Hematopoietic multipotent progenitor cell (in vitro differentiated cells): ENCODE data around the gene TENT5C. TPM values are rescaled to one million over a fixed set of nuclear protein-coding genes. Genes with fewer than 3 reads are reported as not detected.
"Not testable (repeated sequence)": the region's sequence is repeated elsewhere in the genome, so short reads cannot be mapped to it uniquely, and the experiment has no call there.

ENCODE experiments used
- DNase-seq, 3 donors: peaks; one replicate each; pipeline ENCODE4 v3.0.0-alpha.2; 2011 to 2015; ENCODE audit warnings: low read depth in 2 of 3, low spot score in 2 of 3
- total RNA-seq: library from RNA; depleted of rRNA; stranded (reverse); fragments of >200 nt; gene quantifications from one replicate; pipeline ENCODE4 v1.2.3, GENCODE V29; 2012

Gene TENT5C
- total RNA-seq: 12.4 TPM

DNA sequence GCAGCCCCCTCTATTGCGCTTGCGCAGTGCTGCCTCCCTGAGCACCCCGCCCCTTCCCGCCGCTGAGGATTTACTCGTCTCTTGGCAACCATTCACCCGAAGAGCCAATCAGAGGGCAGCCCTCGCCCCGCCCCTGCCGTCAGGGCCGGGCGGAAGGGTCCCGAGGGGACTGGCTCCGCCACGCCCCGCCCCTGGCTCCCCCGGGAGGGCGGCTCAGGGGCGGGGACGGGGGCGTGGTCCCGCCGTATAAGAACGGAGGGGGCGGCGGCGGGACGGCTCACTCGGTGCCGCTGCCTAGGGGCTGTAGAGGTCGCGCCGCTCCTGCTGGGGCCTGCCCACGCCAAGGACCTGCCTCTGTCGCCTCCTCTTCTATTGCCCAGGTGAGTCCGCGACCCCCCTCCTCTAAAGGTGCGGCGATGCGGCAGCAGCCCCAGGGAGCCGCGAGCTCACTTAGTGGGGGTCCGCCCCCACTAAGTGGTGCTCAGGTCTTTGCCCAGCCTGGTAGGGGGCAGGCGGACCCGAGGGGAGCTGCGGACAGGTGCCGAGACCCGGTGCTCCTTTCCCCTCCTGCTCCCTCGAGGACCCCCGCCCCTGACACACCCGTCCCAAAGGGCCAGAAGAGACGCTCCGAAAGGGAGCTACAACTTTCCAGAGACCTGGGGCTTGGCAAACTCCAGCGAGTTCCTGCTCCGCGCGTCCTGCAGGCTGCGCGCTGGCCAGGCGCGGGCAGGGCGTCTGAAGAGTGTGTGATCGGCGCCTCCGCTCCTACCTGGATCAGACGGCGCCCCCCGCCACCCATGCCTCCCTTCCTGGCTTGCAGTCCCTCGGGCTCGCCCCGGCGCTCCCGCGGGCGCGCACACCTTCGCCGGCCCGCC is at the start of gene TENT5C:
TSS of gene TENT5C (plus strand) at position 275 of the 875 bp plus-strand sequence. CDS start 16,821 bp downstream, outside the sequence.
- DNase-seq: peak; percentile 95 to 99 (median 97)

- peak in 1 of 3 donors; percentile 12 for DNase-seq
Observed at GRCh38 chr1:117556341-117556740, 49.5 kb upstream of the TENT5C start.

DNA sequence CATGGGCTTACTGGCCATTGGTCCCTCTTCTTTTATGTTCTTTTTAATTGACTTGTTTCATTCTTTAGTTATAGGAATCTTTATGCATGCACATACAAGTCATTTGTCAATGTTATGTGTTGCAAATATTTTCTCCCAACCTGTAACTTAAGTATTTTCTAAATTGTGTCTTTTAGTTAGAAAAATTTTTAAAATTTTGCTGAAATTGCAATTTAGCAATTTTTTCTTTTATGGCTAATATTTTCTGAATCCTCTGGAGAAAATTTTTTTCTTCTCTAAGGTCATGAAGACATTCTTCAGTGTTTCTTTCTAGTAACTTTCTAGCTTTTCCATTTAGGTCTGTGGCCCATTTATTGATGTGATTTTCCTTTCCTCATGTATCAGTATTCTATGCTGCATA is 48.9 kb upstream of the TENT5C start:
- no peak for DNase-seq

DNA sequence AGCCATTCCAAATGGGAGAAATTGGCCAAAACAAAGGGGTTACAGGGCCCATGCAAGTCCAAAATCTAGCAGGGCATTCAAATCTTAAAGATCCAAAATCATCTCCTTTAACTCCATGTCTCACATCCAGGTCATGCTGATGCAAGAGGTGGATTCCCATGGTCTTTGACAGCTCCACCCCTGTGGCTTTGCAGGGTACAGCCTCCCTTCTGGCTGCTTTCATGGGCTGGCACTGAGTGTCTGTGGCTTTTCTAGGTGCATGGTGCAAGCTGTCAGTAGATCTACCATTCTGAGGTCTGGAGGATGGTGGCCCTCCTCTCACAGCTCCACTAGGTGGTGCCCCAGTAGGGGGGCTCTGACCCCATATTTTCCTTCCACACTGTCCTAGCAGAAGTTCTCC is 47.4 kb upstream of the TENT5C start:
- DNase-seq: not testable (repeated sequence)

DNA sequence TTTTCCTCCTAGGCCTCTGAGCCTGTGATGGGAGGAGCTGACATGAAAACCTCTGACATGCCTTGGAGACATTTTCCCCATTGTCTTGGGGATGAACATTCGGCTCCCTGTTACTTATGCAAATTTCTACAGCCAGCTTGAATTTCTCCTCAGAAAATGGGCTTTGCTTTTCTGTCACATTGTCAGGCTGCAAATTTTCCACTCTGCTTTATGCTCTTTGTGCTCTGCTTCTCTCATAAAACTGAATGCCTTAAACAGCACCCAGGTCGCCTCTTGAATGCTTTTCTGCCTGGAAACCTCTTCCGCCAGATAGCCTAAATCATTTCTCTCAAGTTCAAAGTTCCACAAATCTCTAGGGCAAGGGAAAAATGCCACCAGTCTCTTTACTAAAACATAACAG is 46.7 kb upstream of the TENT5C start:
- DNase-seq: no peak

DNA sequence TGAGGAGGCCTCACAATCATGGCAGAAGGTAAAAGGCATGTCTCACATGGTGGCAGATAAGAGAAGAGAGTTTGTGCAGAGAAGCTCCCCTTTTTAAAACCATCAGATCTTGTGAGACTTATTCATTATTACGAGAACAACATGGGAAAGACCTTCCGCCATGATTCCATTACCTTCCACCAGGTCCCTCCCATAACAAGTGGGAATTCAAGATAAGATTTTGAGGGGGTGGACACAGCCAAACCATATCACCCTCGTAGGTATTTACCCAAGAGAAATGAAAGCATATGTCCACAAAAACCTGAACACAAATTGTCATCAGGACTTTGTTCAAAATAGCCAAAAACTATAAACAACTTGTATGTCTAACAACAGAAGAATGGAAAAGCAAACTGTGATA is 45.9 kb upstream of the TENT5C start:
- DNase-seq: no peak

- no peak for DNase-seq
Observed at GRCh38 chr1:117561071-117561470, 44.8 kb upstream of the TENT5C start.

DNA sequence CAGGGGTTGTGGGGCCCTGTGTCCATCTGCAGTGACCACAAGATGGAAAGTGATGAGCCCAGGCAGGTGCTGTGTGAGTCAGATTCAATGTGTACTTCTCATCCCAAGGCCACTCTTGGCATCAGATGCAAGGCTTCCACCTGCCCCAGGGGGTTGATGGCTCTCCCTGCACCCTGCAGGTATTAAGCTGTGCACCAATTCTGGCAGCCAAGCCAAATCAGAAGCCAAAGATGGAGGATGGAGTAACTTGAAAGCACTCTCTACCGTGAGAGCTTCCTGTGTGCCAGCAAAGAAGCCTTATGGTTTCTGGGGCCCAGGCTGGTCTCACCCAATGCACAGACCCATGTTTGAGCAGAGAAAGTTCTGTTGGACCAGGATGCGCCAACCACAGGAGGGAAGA is 44.3 kb upstream of the TENT5C start:
- DNase-seq: no peak

- no peak for DNase-seq
Observed at GRCh38 chr1:117562581-117563491, 43.0 kb upstream of the TENT5C start.

DNA sequence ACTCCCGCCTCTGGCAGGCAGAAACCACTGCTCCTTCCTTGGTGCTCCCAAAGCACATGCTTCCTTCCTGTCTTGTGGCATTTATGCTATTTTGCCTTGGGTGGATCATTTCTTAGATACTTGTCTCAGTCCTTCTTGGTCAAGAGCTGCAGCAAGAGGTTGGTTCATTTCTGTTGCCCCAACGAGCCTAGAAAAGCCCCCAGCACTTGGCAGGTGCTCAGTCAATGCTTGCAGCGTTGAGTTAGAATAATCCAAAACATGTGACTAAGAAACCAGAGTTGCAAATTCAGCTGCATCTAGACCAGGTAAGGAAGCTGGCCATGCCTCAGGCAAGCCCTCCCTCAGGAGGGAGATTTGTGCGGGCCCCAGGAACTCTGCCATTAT is 42.4 kb upstream of the TENT5C start:
- DNase-seq: no peak

DNA sequence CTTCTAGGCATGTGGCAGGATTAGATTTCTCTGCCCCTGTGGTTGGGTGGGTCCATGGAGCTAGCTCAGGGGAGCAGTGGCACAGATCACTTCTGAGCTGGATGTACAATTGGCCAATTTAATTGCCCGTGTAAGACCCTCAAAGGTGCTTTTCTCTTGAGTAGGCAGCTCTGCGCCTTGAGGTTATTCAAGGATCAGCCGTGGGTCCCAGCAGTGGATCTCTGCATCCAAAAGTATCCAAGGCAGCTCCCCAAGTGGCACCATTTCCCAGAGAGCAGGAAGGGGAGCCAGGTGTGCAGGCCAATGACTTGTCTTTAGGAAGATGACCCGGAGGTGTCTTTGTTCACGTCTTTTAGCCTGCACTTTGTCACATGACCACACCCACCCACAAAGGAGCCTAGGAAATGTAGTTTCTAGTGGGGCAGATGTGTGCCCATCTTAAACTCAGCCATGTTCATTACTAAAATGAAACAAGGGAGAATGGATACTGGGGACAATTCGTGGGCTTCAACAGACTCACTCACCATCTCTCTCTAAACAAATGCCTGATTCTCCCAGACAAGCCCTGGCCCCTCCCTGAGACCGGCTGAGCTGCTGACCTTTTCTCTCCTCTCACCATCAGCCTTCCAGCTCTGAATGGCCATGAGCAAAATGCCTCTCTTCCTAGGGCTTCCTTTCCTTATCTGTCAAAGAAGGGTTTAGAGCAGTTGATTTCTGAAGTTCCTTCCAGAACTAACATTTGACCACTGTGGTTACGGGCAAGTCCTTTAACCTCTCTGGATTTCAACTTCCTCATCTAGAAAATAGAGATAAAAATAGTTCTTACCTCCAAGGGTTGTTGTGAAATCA is 41.4 kb upstream of the TENT5C start:
- peak in 1 of 3 donors; percentile 12 for DNase-seq

DNA sequence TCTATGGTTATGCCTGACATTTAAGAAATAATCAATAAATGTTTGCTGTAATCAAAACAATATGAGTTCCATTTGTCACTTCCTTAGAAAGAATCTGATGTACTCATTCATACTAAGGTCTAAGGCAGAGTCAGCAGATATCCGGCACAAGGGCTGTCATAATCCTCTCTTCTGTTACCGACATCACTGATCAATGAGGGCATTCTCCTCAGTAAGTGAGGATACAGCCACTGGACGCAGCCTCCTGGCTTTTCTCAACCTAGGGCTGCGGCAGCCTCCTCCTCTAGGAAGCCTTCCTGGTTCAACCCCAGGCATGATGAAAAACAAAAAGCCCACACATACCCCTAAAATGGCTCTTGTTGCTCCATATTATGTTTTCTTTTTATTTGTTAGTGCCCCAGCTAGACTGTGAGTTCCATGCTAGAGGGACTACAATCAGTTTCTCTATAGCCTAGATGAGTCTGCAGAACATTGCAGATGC is 40.7 kb upstream of the TENT5C start:
- no peak for DNase-seq

DNA sequence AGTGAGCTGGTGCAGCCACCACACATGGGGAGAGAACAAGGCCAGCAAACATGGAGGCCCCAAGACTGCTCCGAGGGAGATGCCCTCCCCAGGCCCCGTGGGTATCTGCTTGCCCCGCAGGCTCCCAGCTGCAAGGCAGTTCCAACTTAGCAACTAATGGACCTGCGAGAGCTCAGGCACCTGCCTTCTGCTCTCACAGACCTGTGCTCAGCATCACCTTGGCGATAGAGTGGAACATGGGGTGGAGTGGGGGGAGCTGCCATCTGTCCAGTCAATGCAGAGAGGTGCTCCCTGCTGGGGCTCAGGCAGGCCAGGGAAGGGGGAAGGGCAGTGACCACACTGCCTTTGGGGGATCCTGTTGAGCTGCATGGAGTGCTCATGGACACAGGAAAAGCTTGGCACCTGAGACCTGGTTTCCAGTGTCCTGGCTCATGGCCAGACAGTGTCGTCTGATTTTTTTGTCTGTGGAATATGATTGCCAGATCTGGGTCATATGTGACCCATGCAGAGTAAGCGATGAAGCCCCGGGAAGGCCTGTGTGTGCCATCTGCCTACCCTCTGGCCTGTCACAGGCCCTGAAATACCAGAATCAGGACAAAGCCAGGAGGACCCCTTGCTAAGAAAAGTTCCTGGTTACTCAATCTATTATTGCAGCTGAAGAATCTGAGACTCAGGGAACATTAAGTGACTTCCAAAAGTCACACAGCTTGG is 39.9 kb upstream of the TENT5C start:
- DNase-seq: no peak

DNA sequence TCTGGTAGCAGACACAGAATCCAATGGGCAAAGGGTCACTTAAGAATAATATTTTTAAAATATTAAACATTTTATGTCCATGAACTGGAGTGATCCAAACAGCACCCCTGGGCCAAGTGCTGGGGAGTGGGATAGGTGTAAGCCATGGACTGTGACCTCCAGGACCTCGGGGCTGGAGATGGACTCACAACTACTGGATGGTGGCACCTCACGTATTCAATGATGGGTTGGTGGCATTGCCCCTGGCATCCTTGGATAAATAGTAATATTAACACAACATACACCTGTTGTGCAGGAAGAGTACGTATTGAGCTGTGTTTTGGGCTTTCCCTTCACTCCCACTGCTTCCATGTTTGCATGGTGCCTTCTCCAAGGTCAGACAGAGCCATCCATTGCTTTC is 39.3 kb upstream of the TENT5C start:
- no peak for DNase-seq

GRCh38 chr1:117567435-117567834 is 38.4 kb upstream of the TENT5C start:
- DNase-seq: no peak

DNA sequence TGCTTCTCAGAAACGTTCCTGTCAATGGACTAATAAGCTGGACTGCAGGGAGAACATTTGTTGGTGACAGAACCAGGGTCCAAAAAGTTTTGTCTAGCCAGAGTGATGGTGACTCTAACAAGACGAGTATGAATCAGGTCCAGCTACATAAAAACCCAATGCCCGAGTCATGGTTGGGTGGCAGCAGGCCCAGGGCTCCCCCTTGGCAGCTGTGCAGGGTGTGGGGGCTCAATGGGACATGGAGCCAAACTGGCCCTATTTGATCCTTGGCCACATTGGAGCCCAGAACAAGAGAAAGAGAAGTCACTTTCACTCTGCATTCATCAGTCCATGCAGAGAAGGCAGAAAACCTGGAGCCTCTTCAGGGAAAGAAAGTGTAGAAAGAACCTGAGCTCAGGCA is 37.9 kb upstream of the TENT5C start:
- no peak for DNase-seq

GRCh38 chr1:117568999-117569398 is 36.8 kb upstream of the TENT5C start:
- DNase-seq: no peak

DNA sequence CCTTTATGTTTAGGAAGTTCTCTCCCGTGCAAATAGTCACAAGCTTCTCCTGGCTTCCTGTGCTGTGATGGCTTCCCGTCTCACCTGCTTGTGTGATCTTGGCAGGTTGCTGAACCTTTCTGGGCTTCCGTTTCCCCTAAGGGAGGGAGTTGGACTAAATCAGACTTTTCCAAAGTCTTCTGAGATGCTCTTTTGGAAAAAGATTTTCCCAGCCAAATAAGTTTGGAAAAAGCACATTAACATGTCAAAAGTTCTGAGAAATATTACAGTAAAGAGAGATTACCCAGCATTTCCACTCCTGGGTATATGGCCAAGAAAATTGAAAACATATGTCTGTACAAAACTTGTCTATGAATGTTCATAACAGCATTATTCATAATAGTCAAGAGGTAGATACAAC is 36.0 kb upstream of the TENT5C start:
- no peak for DNase-seq

- no peak for DNase-seq
Observed at GRCh38 chr1:117570988-117571409, 34.8 kb upstream of the TENT5C start.

- no peak for DNase-seq
Observed at GRCh38 chr1:117571496-117571895, 34.4 kb upstream of the TENT5C start.
